HG03060 (cell line): ENCODE measurements around the gene MTHFR.

Experiments
- ATAC-seq: cut with Tn5 transposase; IDR thresholded peaks from one replicate; pipeline ENCODE4 v1.9.1; 2021; ENCODE audit warnings: low read depth, moderate number of reproducible peaks; ENCODE audit not compliant: unreplicated experiment

The MTHFR gene

GRCh38 chr1:11736746-11737639 is 68.8 kb downstream of the MTHFR start:
- no peak for ATAC-seq

- ATAC-seq: no peak
Measured at GRCh38 chr1:11735854-11736745, 69.7 kb downstream of the MTHFR start, which contains the start of gene AGTRAP. TSS of gene AGTRAP (plus strand) at chr1:11736136. CDS start at chr1:11736209, 73 bp downstream.
